Ammon's horn (tissue), 1 donor: ENCODE results near the gene SLC41A2.

Source experiments
- DNase-seq: peaks from one replicate; pipeline ENCODE4 v3.0.0-alpha.2; 2016; ENCODE audit warnings: low spot score

SLC41A2 gene

GRCh38 chr12:104929977-104930376 lies 28.1 kb downstream of the SLC41A2 start:
- no peak for DNase-seq

GRCh38 chr12:104929368-104929767 lies 28.7 kb downstream of the SLC41A2 start:
- DNase-seq, result no peak

- DNase-seq, result peak; percentile 20
These were observed 29.9 kb downstream of the SLC41A2 start for GRCh38 chr12:104928036-104928745.

- no peak for DNase-seq
These were observed 32.6 kb downstream of the SLC41A2 start for GRCh38 chr12:104925501-104925900.

GRCh38 chr12:104921340-104921739 lies 36.8 kb downstream of the SLC41A2 start:
- DNase-seq, result no peak

GRCh38 chr12:104911942-104912341 lies 46.1 kb downstream of the SLC41A2 start:
- DNase-seq, result no peak

GRCh38 chr12:104910196-104910840 lies 47.8 kb downstream of the SLC41A2 start:
- DNase-seq, result no peak

- no peak for DNase-seq
These were observed 48.3 kb downstream of the SLC41A2 start for GRCh38 chr12:104909761-104910160.
